ENCODE results near the gene ABTB1.

GRCh38 chr3:127726894-127727293 lies 54.1 kb downstream of the ABTB1 start:
- TF ChIP-seq USF1 (IDR thresholded peaks at IDR 0.05) (no peak), CREB1 (IDR thresholded peaks at IDR 0.05; ENCODE audit: low read depth) (no peak)
